Endothelial cell of umbilical vein (primary cell): ENCODE measurements around the gene A4GNT. TPM values are rescaled to one million over a fixed set of nuclear protein-coding genes. Genes with fewer than 3 reads are reported as not detected.

Source experiments
- BruUV-seq: library from RNA; stranded (reverse); fragments of 400-500 nt; replicated peaks from 2 replicates; lab custom pipeline; 2021; lab: Mats Ljungman, UMichigan
- CTCF ChIA-PET: fragments of 300-600, 350-600 bp; sonication (Branson Sonifier 250); formaldehyde crosslinking; loops from one replicate; lab custom pipeline; 2021; ENCODE audit warnings: antibody characterized with exemption, inconsistent platforms; lab: Charles Lee
- POLR2A ChIA-PET: fragments of 300-600, 350-600 bp; sonication (Branson Sonifier 250); formaldehyde crosslinking; loops from one replicate; lab custom pipeline; 2021; ENCODE audit warnings: antibody characterized with exemption, inconsistent platforms; lab: Charles Lee
- DNase-seq: peaks from one replicate; pipeline ENCODE4 v3.0.0-alpha.2; 2011; ENCODE audit warnings: low read depth, low spot score
- FAIRE-seq: peaks from 2 replicates; lab custom pipeline; 2011; peaks lifted over from hg19 to GRCh38; lab: Jason Lieb, UNC
- H2AFZ ChIP-seq: 2 replicates; pipeline ENCODE4 v1.6.0; 2012; ENCODE audit warnings: low read depth, low read length, control low read depth, inconsistent platforms
- H3K27ac ChIP-seq: 2 replicates; pipeline ENCODE4 v1.5.1; 2011; ENCODE audit warnings: low read depth, mild to moderate bottlenecking, control low read depth, low read length, moderate library complexity; ENCODE audit not compliant: insufficient read depth
- H3K27me3 ChIP-seq, 2 experiments: 2 replicates each; pipeline versions ENCODE4 v1.6.0 to v1.6.1; 2011; ENCODE audit warnings: low read length in 2 of 2, mixed read lengths in 1 of 2; ENCODE audit not compliant: control insufficient read depth in 2 of 2, insufficient read depth in 2 of 2
- H3K36me3 ChIP-seq, 2 experiments: 2 replicates in 1 of 2; 3 replicates in 1 of 2; pipeline ENCODE4 v1.5.1; 2011; ENCODE audit warnings: low read length in 2 of 2, mild to moderate bottlenecking in 1 of 2, moderate library complexity in 1 of 2; ENCODE audit not compliant: control insufficient read depth in 2 of 2, insufficient read depth in 2 of 2; ENCODE audit errors: extremely low read depth in 1 of 2
- H3K4me1 ChIP-seq: 3 replicates; pipeline ENCODE4 v1.5.1; 2011; ENCODE audit warnings: mild to moderate bottlenecking, low read length; ENCODE audit not compliant: control insufficient read depth, insufficient read depth; ENCODE audit errors: extremely low read depth
- H3K4me2 ChIP-seq: 2 replicates; pipeline ENCODE4 v1.6.1; 2011; ENCODE audit warnings: low read length, control low read depth, mixed read lengths; ENCODE audit not compliant: insufficient read depth
- H3K4me3 ChIP-seq, 3 experiments: fragments of 200-600 bp in 1 of 3; sonication (generic), shearing (Covaris generic) in 1 of 3; replicated peaks in 1 of 3; 2 replicates each; pipeline ENCODE4 v1.5.1; 2011 to 2016; ENCODE audit warnings: control low read depth in 3 of 3, low read length in 3 of 3, mild to moderate bottlenecking in 2 of 3, inconsistent platforms in 1 of 3, low read depth in 1 of 3, moderate library complexity in 1 of 3; ENCODE audit not compliant: insufficient read depth in 1 of 3
- H3K79me2 ChIP-seq: 2 replicates; pipeline ENCODE4 v1.6.0; 2012; ENCODE audit warnings: low read length, inconsistent platforms; ENCODE audit not compliant: control insufficient read depth, insufficient read depth
- H3K9ac ChIP-seq: replicated peaks from 2 replicates; pipeline ENCODE3; 2011; ENCODE audit warnings: low read length, control low read depth; ENCODE audit not compliant: insufficient read depth; ENCODE audit errors: extremely low read depth
- H3K9me1 ChIP-seq: replicated peaks from 3 replicates; pipeline ENCODE4 v1.6.0; 2011; ENCODE audit warnings: mild to moderate bottlenecking, low read length; ENCODE audit not compliant: control insufficient read depth, insufficient read depth; ENCODE audit errors: extremely low read depth
- H3K9me3 ChIP-seq: replicated peaks from 2 replicates; pipeline ENCODE4 v1.5.1; 2012; ENCODE audit warnings: low read length, inconsistent platforms; ENCODE audit not compliant: control insufficient read depth, insufficient read depth
- H4K20me1 ChIP-seq: replicated peaks from 2 replicates; pipeline ENCODE3; 2011; ENCODE audit warnings: mild to moderate bottlenecking, low read length; ENCODE audit not compliant: control insufficient read depth, insufficient read depth; ENCODE audit errors: extremely low read depth
- EZH2 ChIP-seq: IDR thresholded peaks from 2 replicates; pipeline ENCODE4 v1.6.1; 2012; ENCODE audit warnings: borderline replicate concordance, low read depth, mild to moderate bottlenecking, moderate library complexity, low read length, inconsistent platforms; ENCODE audit not compliant: severe bottlenecking
- FOS ChIP-seq: IDR thresholded peaks from 2 replicates; pipeline ENCODE4 v1.6.1; 2011; ENCODE audit warnings: mild to moderate bottlenecking, low read length, moderate library complexity, borderline replicate concordance; ENCODE audit not compliant: insufficient read depth
- GATA2 ChIP-seq: IDR thresholded peaks from 2 replicates; pipeline ENCODE4 v1.7.0; 2011; ENCODE audit warnings: low read depth, mild to moderate bottlenecking, moderate library complexity, mixed read lengths, low read length; ENCODE audit not compliant: insufficient read length, insufficient read depth
- JUN ChIP-seq: IDR thresholded peaks from 2 replicates; pipeline ENCODE4 v1.6.1; 2011; ENCODE audit warnings: borderline replicate concordance, low read depth; ENCODE audit not compliant: insufficient read length, insufficient read depth
- MYC ChIP-seq: IDR thresholded peaks from one replicate; pipeline ENCODE4 v1.6.1; 2011; ENCODE audit warnings: mild to moderate bottlenecking, low read depth, low read length
- POLR2A ChIP-seq: IDR thresholded peaks from 2 replicates; pipeline ENCODE4 v1.6.1; 2012; ENCODE audit warnings: low read depth, mild to moderate bottlenecking, control low read depth, low read length
- POLR2AphosphoS5 ChIP-seq: IDR thresholded peaks from 2 replicates; pipeline ENCODE4 v1.6.1; 2012; ENCODE audit warnings: low read depth, mild to moderate bottlenecking, control low read depth, low read length, moderate library complexity; ENCODE audit not compliant: insufficient read depth
- dilution Hi-C: fragments of 300-500 bp; cut with MboI; formaldehyde crosslinking; loops from one replicate; pipeline ENCODE4 v1.15.0; 2019; ENCODE audit warnings: low sequenced_read_pairs; ENCODE audit not compliant: extremely low pct_ligation_motif_present
- intact Hi-C: fragments of 100-400 bp; cut with micrococcal nuclease; formaldehyde crosslinking; loops from one replicate; pipeline ENCODE4 v1.10.0; 2022
- polyA plus RNA-seq, 4 experiments: library from polyadenylated mRNA; depleted of rRNA in 3 of 4; stranded (reverse) in 3 of 4; unstranded in 1 of 4; fragments of >200 nt; gene quantifications; 2 replicates each; pipeline versions ENCODE4 v1.2.1 to v1.2.3, GENCODE V29; 2011 to 2012; ENCODE audit warnings: missing spikeins in 1 of 4
- total RNA-seq: library from RNA; stranded (reverse); gene quantifications from 2 replicates; pipeline ENCODE4 v1.2.3, GENCODE V29; 2021
- TF ChIP-seq, protein P1 (sequence below): IDR thresholded peaks from 2 replicates; pipeline ENCODE4 v1.6.1; 2011; ENCODE audit not compliant: insufficient read depth, insufficient read length
- TF ChIP-seq, protein P2 (sequence below), 2 donors: IDR thresholded peaks; 1 replicate in 1 of 2; 2 replicates in 1 of 2; pipeline ENCODE4 v1.5.1; 2011; ENCODE audit warnings: low read length in 2 of 2, mild to moderate bottlenecking in 2 of 2, moderate library complexity in 2 of 2, control low read depth in 1 of 2, inconsistent platforms in 1 of 2, low read depth in 1 of 2; ENCODE audit not compliant: insufficient read depth in 1 of 2; ENCODE audit errors: extremely low read depth in 1 of 2

A4GNT gene
- total and polyA plus RNA-seq, 2 donors (not counting 3 experiments of a cell fraction or from before 2014, with no cell fraction given): not detected

DNA sequence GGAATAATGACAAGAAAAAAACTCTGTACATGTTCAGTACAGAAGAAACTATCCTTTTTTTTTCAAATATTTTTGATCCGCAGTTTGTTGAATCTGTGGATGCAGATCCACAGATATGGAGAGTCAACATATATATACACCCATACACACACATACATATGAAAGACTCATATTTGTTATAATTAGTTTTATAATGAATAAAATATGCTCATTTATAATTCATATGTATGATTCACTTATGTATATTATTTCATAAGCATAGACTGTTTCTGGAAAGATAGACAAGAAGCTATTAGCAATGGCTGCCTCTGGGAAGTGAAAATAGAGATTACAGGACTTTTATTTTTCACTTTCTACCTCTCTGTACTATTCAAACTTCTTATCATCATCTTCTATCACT lies 26.6 kb downstream of the A4GNT start:
- no peaks in the 10 kb centered on the region for H3K4me1 ChIP-seq
- H2AFZ ChIP-seq: no peak overlapping the region
- H4K20me1 ChIP-seq: no peaks in the 10 kb centered on the region
- intact Hi-C loops (no loop called here), dilution Hi-C loops (no loop called here)
- H3K79me2 ChIP-seq: no peaks in the 10 kb centered on the region
- H3K27me3 ChIP-seq: no peaks in the 10 kb centered on the region
- no peak for DNase-seq
- no peaks in the 10 kb centered on the region for H3K36me3 ChIP-seq
- no peak for TF ChIP-seq JUN
- TF ChIP-seq, protein P1, sequence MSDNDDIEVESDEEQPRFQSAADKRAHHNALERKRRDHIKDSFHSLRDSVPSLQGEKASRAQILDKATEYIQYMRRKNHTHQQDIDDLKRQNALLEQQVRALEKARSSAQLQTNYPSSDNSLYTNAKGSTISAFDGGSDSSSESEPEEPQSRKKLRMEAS: no peak
- TF ChIP-seq POLR2A: no peak
- no peak for TF ChIP-seq EZH2
- TF ChIP-seq FOS: no peak
- no peak for TF ChIP-seq GATA2
- TF ChIP-seq MYC: no peak
- TF ChIP-seq, protein P2, sequence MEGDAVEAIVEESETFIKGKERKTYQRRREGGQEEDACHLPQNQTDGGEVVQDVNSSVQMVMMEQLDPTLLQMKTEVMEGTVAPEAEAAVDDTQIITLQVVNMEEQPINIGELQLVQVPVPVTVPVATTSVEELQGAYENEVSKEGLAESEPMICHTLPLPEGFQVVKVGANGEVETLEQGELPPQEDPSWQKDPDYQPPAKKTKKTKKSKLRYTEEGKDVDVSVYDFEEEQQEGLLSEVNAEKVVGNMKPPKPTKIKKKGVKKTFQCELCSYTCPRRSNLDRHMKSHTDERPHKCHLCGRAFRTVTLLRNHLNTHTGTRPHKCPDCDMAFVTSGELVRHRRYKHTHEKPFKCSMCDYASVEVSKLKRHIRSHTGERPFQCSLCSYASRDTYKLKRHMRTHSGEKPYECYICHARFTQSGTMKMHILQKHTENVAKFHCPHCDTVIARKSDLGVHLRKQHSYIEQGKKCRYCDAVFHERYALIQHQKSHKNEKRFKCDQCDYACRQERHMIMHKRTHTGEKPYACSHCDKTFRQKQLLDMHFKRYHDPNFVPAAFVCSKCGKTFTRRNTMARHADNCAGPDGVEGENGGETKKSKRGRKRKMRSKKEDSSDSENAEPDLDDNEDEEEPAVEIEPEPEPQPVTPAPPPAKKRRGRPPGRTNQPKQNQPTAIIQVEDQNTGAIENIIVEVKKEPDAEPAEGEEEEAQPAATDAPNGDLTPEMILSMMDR (IDR thresholded peaks at IDR 0.05; ENCODE audit: extremely low read depth in 1 of 2, insufficient read depth in 1 of 2, low read depth in 1 of 2, low read length in 2 of 2): no peak
- TF ChIP-seq POLR2AphosphoS5: no peak
- no peak overlapping the region for H3K4me3 ChIP-seq
- no TSS peak for BruUV-seq
- no peak overlapping the region for H3K4me2 ChIP-seq
- POLR2A ChIA-PET: no interaction called here
- no peak for FAIRE-seq
- H3K9ac ChIP-seq: no peak overlapping the region
- CTCF ChIA-PET: no interaction called here
- no peaks in the 10 kb centered on the region for H3K9me3 ChIP-seq
- no peak overlapping the region for H3K27ac ChIP-seq
- no peaks in the 10 kb centered on the region for H3K9me1 ChIP-seq
